GM19238 (cell line): Measurements from ENCODE around the gene ACACB.
"Not testable (repeated sequence)": the region's sequence is repeated elsewhere in the genome, so short reads cannot be mapped to it uniquely, and the experiment has no call there.

Source experiments
- DNase-seq: peaks from one replicate; pipeline ENCODE4 v3.0.0; 2011; ENCODE audit warnings: low spot score; ENCODE audit not compliant: insufficient read length

Gene ACACB

GRCh38 chr12:109172787-109173186 is 56.4 kb downstream of the ACACB start:
- DNase-seq: not testable (repeated sequence)

DNA sequence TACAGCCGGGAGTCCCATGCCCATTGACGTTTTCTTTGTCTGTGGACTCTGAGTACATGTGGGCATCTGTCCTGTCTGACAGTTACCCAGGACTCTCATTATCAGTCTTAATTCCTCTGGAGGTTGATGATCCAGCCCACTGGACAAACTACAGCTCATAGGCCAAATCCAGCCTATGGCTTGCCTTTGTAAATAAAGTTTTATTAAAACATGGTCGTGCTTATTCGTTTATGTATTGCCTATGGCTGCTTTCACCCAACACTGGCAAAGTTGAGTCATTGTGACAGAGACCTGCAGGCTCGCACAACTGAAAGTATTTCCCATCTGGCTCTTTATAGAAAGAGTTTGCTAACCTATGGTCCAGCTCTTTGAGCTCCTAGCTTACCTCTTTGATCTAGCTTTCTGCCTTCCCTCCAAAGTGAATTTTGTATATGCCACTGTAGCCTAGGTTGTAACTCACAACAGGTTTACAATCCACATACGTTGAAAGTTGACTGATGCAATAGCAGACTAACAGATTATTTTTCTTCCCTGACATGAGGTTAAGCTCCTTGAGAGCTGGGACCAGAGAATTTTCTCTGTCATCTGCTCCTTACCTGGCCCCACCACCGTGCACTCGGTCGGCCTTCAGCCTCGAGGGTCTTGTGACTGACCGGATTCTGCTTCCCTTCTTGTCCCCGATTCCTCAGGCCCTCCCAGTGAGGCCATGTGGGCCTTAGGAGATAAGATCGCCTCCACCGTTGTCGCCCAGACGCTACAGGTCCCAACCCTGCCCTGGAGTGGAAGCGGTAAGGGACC is 57.3 kb downstream of the ACACB start:
- DNase-seq: no peak

DNA sequence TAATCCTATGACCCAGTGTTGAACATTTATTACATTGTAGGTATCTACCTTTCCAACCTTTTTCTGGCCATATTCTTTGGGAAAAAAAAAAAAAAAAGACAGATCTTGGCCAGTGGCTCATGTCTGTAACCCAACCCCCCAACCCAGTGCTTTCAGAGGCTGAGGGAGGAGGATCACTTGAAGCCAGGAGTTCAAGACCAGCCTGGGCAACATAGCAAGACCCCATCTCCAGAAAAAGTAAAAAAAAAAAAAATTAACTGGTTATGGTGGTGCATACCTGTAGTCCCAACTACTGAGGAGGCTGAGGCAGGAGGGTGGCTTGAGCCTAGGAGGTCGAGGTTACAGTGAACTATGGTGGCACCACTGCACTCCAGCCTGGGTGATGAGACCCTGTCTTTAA is 58.1 kb downstream of the ACACB start:
- DNase-seq: no peak

DNA sequence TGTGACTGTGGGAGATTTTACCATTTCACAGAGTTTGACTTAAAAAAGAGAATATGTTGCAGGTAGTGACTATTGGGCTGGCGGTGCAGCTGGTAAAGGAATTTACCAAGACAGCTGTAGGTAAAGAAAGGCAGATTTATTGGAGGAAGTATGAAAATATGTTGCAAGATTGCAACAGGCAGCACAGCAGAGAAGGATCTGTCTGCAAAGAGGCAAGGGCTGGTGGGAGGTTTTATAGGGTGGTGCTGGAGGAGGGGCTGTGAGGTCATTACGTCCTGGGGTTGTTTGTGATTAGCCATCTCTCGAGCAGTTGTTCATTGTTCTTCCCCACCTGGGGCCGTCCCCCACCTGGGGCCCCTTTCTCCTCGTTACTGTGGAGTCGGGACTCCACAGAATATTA is 62.1 kb downstream of the ACACB start:
- DNase-seq: no peak

GRCh38 chr12:109179927-109180326 is 63.5 kb downstream of the ACACB start:
- no peak for DNase-seq

DNA sequence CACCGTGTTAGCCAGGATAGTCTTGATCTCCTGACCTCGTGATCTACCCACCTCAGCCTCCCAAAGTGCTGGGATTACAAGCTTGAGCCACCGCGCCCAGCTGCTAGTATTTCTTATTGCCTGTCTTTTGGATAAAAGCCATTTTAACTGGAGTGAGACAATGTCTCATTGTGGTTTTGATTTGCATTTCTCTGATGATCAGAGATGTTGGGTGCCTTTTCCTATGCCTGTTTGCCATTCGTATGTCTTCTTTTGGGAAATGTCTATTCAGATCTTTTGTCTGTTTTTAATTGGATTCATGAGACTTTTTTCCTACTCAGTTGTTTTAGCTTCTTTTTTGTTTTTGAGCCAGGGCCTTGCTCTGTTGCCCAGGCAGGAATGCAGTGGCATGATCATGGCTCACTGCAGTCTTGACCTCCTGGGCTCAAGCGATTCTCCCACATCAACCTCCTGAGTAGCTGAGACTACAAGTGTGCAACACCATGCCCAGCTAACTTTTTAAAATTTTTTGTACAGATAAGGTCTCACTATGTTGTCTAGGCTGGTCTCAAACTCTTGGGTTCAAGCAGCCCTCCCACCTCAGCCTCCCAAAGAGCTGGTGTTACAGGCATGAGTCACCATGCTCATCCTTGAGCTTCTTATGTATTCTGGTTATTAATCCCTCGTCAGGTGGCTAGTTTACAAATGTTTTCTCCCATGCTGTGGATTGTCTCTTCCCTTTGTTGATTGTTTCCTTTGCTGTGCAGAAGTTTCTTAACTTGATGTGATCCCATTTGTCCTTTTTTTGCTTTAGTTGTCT is 65.9 kb downstream of the ACACB start:
- DNase-seq: no peak

GRCh38 chr12:109185441-109185840 is 69.1 kb downstream of the ACACB start:
- no peak for DNase-seq

GRCh38 chr12:109186993-109187653 is 70.7 kb downstream of the ACACB start:
- no peak for DNase-seq

GRCh38 chr12:109188108-109188712 is 71.8 kb downstream of the ACACB start:
- no peak for DNase-seq

DNA sequence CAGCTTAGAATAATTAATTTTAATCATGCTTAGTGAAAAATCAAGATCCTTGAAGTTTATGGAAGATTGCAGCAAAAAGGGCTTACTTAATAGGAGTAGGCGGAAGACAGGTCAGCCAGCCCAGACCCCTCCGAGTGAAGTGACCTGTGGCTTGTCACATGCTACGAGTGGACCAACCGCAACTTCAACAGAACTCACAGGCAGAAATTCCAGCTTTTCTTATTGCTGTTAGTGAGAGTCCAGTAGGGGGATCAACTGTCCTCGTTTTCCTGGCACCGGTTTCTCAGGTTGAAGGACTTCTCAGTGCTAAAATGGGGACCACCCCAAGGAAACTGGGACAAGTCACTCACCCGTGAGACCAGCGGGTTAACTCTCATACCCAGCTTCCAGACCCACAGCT is 72.9 kb downstream of the ACACB start:
- no peak for DNase-seq

DNA sequence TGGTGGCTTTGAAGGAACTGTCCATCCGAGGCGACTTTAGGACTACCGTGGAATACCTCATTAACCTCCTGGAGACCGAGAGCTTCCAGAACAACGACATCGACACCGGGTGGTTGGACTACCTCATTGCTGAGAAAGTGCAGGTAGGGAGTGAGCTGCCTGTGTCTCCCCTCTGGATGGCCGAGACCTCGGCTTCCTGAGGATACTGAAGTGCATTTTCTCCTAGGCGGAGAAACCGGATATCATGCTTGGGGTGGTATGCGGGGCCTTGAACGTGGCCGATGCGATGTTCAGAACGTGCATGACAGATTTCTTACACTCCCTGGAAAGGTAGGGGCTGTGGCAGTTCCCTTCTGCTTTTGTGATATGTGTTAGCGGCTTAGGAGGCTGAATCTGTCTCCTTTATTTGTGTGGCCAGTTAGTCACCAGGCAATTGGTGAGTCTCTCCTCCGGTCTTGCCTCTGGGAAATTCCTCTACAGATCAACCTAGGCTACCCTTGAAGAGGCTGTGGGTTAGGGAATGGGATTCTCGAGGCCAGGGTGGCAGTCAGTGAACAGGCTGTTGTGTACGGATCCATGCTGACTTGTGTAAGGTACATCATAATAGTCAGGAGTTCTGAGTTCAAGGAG is 75.3 kb downstream of the ACACB start:
- no peak for DNase-seq

DNA sequence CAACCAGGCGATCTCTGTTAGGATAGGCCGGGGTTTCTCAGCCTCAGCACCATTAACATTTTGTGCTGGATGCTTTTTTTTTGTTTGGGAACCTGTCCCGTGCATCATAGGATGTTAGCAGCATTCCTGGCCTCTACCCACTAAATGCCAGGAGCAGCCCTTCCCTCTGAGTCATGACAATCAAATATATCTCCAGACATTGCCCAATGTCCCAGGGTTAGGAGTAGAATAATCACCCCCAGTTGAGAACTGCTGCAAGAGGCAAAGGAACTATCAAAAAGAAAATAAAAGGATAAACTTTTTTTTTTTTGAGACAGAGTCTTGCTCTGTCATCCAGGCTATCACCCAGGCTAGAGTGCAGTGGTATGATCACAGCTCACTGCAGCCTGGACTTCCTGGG is 76.0 kb downstream of the ACACB start:
- no peak for DNase-seq

GRCh38 chr12:109193896-109194295 is 77.5 kb downstream of the ACACB start:
- DNase-seq: no peak

DNA sequence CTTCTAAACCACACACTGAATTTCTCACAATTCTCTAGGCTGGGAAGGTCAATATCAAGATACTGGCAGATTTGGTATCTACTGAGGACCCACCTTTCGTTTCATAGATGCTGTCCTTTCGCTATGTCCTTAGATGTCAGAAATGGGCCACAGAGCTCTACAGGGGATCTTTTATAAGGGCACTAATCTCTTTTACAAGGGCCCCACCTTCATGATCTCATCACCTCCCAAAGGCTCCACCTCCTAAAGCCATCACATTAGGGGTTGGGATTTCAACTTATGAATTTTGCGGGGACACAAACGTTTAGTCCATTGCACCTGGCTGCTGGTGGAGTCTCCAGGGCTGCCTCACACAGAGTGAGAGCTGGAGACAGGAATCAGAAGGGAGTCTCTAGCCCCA is 79.9 kb downstream of the ACACB start:
- no peak for DNase-seq

DNA sequence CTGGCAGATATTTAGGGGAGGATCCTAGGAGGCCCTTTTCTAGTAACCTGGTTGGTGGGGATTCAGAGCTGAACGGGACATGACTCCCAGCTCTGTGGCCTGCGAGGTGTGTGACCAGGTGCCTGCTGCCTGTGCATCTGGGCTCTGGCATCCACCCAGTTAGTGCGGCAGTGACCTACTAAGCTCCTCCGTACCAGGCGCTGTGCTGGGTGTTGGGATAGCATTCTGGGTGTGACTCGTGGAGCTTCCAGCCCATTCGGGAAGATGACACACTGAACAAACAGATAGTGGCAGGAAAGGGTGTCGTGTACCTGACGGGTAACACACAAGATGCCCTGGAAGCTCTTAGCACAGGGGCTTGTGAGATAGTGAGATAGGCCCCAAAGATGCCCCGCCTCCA is 80.9 kb downstream of the ACACB start:
- no peak for DNase-seq

DNA sequence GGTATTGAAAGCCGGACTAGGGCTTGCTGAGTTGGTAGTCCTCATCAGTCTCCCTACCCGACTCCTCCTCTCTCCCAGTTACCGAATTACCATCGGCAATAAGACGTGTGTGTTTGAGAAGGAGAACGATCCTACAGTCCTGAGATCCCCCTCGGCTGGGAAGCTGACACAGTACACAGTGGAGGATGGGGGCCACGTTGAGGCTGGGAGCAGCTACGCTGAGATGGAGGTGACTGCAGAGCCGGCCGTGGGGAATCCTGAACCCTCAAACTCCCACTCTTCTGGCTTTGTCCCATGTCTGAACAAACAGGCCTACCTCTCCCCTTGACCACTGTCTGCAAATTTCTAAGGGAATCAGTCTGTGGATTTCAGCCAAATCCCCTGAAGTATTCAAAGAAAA is 82.9 kb downstream of the ACACB start:
- DNase-seq: no peak

- DNase-seq: no peak
Measured at GRCh38 chr12:109200825-109201495, 84.6 kb downstream of the ACACB start.

DNA sequence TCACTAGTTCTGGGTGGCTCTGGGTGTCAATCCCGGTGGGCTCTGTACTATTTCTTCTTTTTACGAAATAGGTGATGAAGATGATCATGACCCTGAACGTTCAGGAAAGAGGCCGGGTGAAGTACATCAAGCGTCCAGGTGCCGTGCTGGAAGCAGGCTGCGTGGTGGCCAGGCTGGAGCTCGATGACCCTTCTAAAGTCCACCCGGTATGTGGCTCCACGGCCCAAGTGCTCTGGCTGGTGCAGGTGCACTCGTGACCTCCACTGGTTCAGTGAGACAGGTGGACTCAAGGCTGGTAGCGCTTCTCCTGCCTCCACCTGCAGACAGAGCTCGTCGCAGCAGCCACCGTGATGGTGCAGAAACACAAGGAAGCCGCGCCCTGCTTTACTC is 85.1 kb downstream of the ACACB start:
- no peak for DNase-seq

DNA sequence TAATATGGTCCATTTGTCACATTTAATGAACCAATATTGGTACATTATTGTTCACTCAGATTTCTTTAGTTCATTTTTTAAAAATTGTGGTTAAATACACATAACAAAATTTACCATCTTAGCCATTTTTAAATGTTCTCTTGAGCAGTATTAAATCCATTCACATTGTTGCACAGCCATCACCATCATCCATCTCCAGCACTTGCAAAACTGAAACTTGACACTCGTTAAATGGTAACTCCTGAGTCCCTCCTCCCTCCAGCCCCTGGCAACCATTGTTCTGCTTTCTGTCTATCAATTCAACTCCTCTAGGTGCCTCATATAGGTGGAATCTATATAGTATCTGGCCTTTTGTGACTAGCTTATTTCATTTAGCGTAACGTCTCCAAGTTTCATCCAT is 86.4 kb downstream of the ACACB start:
- no peak for DNase-seq

- no peak for DNase-seq
Measured at GRCh38 chr12:109203480-109203879, 87.1 kb downstream of the ACACB start.

DNA sequence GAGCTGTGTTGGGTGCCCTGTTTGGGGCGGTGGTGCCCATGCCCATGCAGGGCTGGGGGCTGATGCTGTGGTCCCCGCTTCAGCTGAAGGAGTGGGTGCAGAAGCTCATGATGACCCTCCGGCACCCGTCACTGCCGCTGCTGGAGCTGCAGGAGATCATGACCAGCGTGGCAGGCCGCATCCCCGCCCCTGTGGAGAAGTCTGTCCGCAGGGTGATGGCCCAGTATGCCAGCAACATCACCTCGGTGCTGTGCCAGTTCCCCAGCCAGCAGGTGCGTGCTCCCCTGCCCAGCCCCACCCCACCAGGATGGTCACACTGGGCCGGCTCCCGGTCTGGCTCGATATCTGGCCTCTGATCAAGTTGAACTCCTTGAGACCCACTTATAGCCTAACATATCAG is 92.7 kb downstream of the ACACB start:
- no peak for DNase-seq
